ENCODE measurements around the gene MITF. TPM values are rescaled to one million over a fixed set of nuclear protein-coding genes. Genes with fewer than 3 reads are reported as not detected.

MITF gene
- total RNA-seq, 2 experiments from 2014 or later, result not detected

DNA sequence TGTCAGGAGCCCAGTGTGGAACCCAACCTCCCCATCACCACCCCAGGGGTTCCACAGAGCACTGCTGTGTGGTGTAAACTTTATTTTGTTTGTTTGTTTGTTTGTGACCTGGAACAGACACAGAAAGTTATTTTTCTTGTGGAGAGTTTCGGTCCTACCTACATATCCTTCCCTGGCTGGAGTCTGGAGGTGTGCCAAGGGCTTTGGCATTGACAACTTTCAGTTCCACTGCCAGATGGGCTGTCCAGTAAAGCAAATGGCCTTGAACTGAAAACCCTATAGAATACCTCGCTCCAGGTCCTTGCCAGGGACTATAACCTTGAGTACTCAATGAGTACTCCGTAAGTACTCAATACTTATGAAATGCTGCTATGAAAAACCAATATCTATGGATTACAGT is 103.5 kb downstream of the MITF start:
- intact Hi-C loops (cut with micrococcal nuclease; ENCODE audit: unreplicated experiment), result no loop called here
- no peaks in the 10 kb centered on the region for H3K9me2 ChIP-seq (ENCODE audit: insufficient read depth, low read length)
- H3K36me3 ChIP-seq (ENCODE audit: insufficient read depth, low read length), result no peaks in the 10 kb centered on the region
- H4K20me1 ChIP-seq (ENCODE audit: insufficient read depth, low read length), result no peaks in the 10 kb centered on the region
- no peak overlapping the region for H3K27ac ChIP-seq (ENCODE audit: low read depth, low read length, poor library complexity, severe bottlenecking)
- TF ChIP-seq EZH2phosphoT487 (IDR thresholded peaks at IDR 0.05; ENCODE audit: borderline replicate concordance, low read depth, low read length) (no peak), CTCF (conservative IDR thresholded peaks at IDR 0.05; ENCODE audit: low read length) (no peak)
- DNase-seq (ENCODE audit: low spot score), result no peak
- H3K4me2 ChIP-seq (ENCODE audit: low read length), result no peak overlapping the region
- H3K4me3 ChIP-seq (ENCODE audit: low read depth, low read length, poor library complexity, severe bottlenecking), result no peak overlapping the region
- H3K79me2 ChIP-seq (ENCODE audit: insufficient read depth, low read depth, low read length), result no peaks in the 10 kb centered on the region
- H2AFZ ChIP-seq (ENCODE audit: low read length), result no peak overlapping the region
- BruUV-seq (replicated peaks), result no TSS peak
- POLR2A ChIA-PET, result no interaction called here
- H3K4me1 ChIP-seq (ENCODE audit: insufficient read depth, low read length, poor library complexity, severe bottlenecking), result no peaks in the 10 kb centered on the region
- CTCF ChIA-PET (ENCODE audit: unreplicated experiment), result no interaction called here
- H3K9me3 ChIP-seq (ENCODE audit: low read length), result no peaks in the 10 kb centered on the region

GRCh38 chr3:69844706-69845105 is 105.4 kb downstream of the MITF start:
- Histone ChIP-seq H4K20me1 (ENCODE audit: insufficient read depth, low read length) (no peaks in the 10 kb centered on the region), H3K36me3 (ENCODE audit: insufficient read depth, low read length) (no peaks in the 10 kb centered on the region), H3K79me2 (ENCODE audit: insufficient read depth, low read depth, low read length) (no peaks in the 10 kb centered on the region), H3K9me3 (ENCODE audit: low read length) (no peaks in the 10 kb centered on the region), H3K4me2 (ENCODE audit: low read length) (no peak overlapping the region), H2AFZ (ENCODE audit: low read length) (no peak overlapping the region), H3K9me2 (ENCODE audit: insufficient read depth, low read length) (no peaks in the 10 kb centered on the region), H3K27ac (ENCODE audit: low read depth, low read length, poor library complexity, severe bottlenecking) (no peak overlapping the region), H3K4me1 (ENCODE audit: insufficient read depth, low read length, poor library complexity, severe bottlenecking) (no peaks in the 10 kb centered on the region), H3K4me3 (ENCODE audit: low read depth, low read length, poor library complexity, severe bottlenecking) (no peak overlapping the region)
- POLR2A ChIA-PET, result interaction anchor here (0.6 to 0.7 kb wide), 2 partner anchors 160 to 1777 kb away, joined by 3 read pairs; no protein-coding TSS in a partner anchor
- TF ChIP-seq CTCF (conservative IDR thresholded peaks at IDR 0.05; ENCODE audit: low read length) (no peak), EZH2phosphoT487 (IDR thresholded peaks at IDR 0.05; ENCODE audit: borderline replicate concordance, low read depth, low read length) (no peak)
- DNase-seq (ENCODE audit: low spot score), result no peak
- intact Hi-C loops (cut with micrococcal nuclease; ENCODE audit: unreplicated experiment), result no loop called here
- CTCF ChIA-PET (ENCODE audit: unreplicated experiment), result no interaction called here
- no TSS peak for BruUV-seq (replicated peaks)

- CTCF ChIA-PET (ENCODE audit: unreplicated experiment), result no interaction called here
- DNase-seq (ENCODE audit: low spot score), result no peak
- Histone ChIP-seq H3K4me1 (ENCODE audit: insufficient read depth, low read length, poor library complexity, severe bottlenecking) (no peaks in the 10 kb centered on the region), H3K4me2 (ENCODE audit: low read length) (no peak overlapping the region), H3K79me2 (ENCODE audit: insufficient read depth, low read depth, low read length) (no peaks in the 10 kb centered on the region), H3K4me3 (ENCODE audit: low read depth, low read length, poor library complexity, severe bottlenecking) (no peak overlapping the region), H3K9me2 (ENCODE audit: insufficient read depth, low read length) (no peaks in the 10 kb centered on the region), H3K36me3 (ENCODE audit: insufficient read depth, low read length) (no peaks in the 10 kb centered on the region), H2AFZ (ENCODE audit: low read length) (no peak overlapping the region), H4K20me1 (ENCODE audit: insufficient read depth, low read length) (no peaks in the 10 kb centered on the region), H3K27ac (ENCODE audit: low read depth, low read length, poor library complexity, severe bottlenecking) (no peak overlapping the region), H3K9me3 (ENCODE audit: low read length) (no peaks in the 10 kb centered on the region)
- BruUV-seq (replicated peaks), result no TSS peak
- intact Hi-C loops (cut with micrococcal nuclease; ENCODE audit: unreplicated experiment), result no loop called here
- TF ChIP-seq EZH2phosphoT487 (IDR thresholded peaks at IDR 0.05; ENCODE audit: borderline replicate concordance, low read depth, low read length) (no peak), CTCF (conservative IDR thresholded peaks at IDR 0.05; ENCODE audit: low read length) (no peak)
- POLR2A ChIA-PET, result no interaction called here
Observed at GRCh38 chr3:69847303-69847702, 108.0 kb downstream of the MITF start.
